ENCODE results near the gene SBF2.

GRCh38 chr11:10293423-10294289 lies at the start of gene SBF2:
- TF ChIP-seq CTCF (IDR thresholded peaks at IDR 0.05) (no peak), EZH2 (IDR thresholded peaks at IDR 0.05; ENCODE audit: borderline replicate concordance, insufficient read depth, low read depth, low read length, poor library complexity, severe bottlenecking) (no peak)

Data from B cell (primary cell).